Spleen (tissue), 7 donors: ENCODE data around the gene KCNJ4.

Experiments used
- POLR2A ChIP-seq, 3 donors: fragments of 450-650 bp; IDR thresholded peaks; one replicate each; pipeline ENCODE4 v1.5.1; 2017; ENCODE audit warnings: antibody characterized with exemption in 3 of 3, mild to moderate bottlenecking in 1 of 3
- POLR2AphosphoS5 ChIP-seq, 3 donors: sonication (generic); formaldehyde crosslinking; IDR thresholded peaks; one replicate each; pipeline ENCODE4 v1.5.1; 2017; ENCODE audit warnings: antibody characterized with exemption in 3 of 3
- TF ChIP-seq, protein P1 (sequence below), 11 experiments: fragments of 200-600 bp in 7 of 11; fragments of 450-650 bp in 4 of 11; sonication (generic) in 4 of 11; IDR thresholded peaks in 8 of 11; conservative IDR thresholded peaks in 3 of 11; 1 replicate in 7 of 11; 2 replicates in 4 of 11; pipeline versions ENCODE4 v1.4.0 to v1.8.0; 2016 to 2021; ENCODE audit warnings: antibody characterized with exemption in 11 of 11, inconsistent platforms in 4 of 11, mild to moderate bottlenecking in 1 of 11
- donor health status: DM: no; HTN: no; CAD: no; lungs with moderate emphysema.
- donor health status: DM: no; HTN: no; CAD: no.
- donor health status: DM: no; HTN: no; CAD: no.

DNA sequence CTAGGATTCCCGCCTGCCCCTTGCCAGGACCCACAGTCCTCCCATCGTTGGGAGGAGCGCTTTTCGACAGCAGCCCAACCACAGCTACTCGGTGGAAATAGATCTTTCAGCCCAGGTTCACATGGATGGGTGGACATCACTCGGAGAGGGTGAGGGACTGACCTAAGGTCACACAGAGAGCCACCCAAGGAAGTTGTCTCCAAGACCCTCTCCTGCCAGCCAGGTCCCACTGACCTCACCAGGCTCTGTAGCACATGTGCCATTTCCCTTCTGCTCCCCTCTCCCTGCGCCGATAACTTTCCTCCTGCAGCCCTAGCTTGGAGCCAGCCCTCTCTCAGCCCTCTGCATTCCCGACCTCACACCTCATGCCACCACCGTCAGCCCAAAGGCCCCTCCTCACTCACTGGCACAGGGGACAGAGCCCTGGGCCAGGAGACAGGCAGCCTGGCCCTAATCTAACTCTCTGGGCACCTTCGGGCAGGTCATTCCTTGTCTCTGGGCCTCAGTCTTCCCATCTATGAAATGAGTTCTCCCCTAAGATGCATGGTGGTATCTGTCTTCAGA is 4.7 kb downstream of the KCNJ4 start:
- TF ChIP-seq POLR2AphosphoS5 (IDR thresholded peaks at IDR 0.05) (no peak), POLR2A (IDR thresholded peaks at IDR 0.05) (no peak)
- TF ChIP-seq, protein P1, sequence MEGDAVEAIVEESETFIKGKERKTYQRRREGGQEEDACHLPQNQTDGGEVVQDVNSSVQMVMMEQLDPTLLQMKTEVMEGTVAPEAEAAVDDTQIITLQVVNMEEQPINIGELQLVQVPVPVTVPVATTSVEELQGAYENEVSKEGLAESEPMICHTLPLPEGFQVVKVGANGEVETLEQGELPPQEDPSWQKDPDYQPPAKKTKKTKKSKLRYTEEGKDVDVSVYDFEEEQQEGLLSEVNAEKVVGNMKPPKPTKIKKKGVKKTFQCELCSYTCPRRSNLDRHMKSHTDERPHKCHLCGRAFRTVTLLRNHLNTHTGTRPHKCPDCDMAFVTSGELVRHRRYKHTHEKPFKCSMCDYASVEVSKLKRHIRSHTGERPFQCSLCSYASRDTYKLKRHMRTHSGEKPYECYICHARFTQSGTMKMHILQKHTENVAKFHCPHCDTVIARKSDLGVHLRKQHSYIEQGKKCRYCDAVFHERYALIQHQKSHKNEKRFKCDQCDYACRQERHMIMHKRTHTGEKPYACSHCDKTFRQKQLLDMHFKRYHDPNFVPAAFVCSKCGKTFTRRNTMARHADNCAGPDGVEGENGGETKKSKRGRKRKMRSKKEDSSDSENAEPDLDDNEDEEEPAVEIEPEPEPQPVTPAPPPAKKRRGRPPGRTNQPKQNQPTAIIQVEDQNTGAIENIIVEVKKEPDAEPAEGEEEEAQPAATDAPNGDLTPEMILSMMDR (IDR thresholded peaks at IDR 0.05 in 8 of 11, conservative IDR thresholded peaks at IDR 0.05 in 3 of 11), result no peak
